ENCODE data around the gene PEX5. TPM values are rescaled to one million over a fixed set of nuclear protein-coding genes. Genes with fewer than 3 reads are reported as not detected.
"Not testable (repeated sequence)": the region's sequence is repeated elsewhere in the genome, so short reads cannot be mapped to it uniquely, and the experiment has no call there.

The PEX5 gene
- total RNA-seq, 4 donors from 2014 or later: 35.9 to 49.3 (median 41.5) TPM

GRCh38 chr12:7229741-7230140 is 40.3 kb downstream of the PEX5 start:
- H3K4me3 ChIP-seq: no peak overlapping the region
- 70% methylated on average over 2 of the region's 2 CpGs for WGBS
- TF ChIP-seq POLR2AphosphoS5 (IDR thresholded peaks at IDR 0.05): no peak
- no peak for TF ChIP-seq CTCF (IDR thresholded peaks at IDR 0.05)
- no peak for TF ChIP-seq POLR2A (IDR thresholded peaks at IDR 0.05)
- TF ChIP-seq EP300 (IDR thresholded peaks at IDR 0.05): no peak
- no peak overlapping the region for H3K27ac ChIP-seq
- no peaks in the 10 kb centered on the region for H3K36me3 ChIP-seq
- H3K4me1 ChIP-seq: no peaks in the 10 kb centered on the region
- no peak for DNase-seq (ENCODE audit: low spot score in 2 of 2)
- H3K27me3 ChIP-seq: no peaks in the 10 kb centered on the region
- H3K9me3 ChIP-seq: no peaks in the 10 kb centered on the region

- 82% methylated on average over 3 of the region's 3 CpGs for WGBS
- Histone ChIP-seq H3K36me3 (no peaks in the 10 kb centered on the region), H3K4me3 (no peak overlapping the region), H3K27ac (no peak overlapping the region), H3K4me1 (no peaks in the 10 kb centered on the region), H3K27me3 (no peaks in the 10 kb centered on the region), H3K9me3 (peaks cover 6% of the 10 kb centered on the region)
- TF ChIP-seq EP300 (IDR thresholded peaks at IDR 0.05) (no peak), POLR2AphosphoS5 (IDR thresholded peaks at IDR 0.05) (no peak), CTCF (IDR thresholded peaks at IDR 0.05) (no peak), POLR2A (IDR thresholded peaks at IDR 0.05) (no peak)
- DNase-seq (ENCODE audit: low spot score in 2 of 2): no peak
These were observed 52.0 kb downstream of the PEX5 start for GRCh38 chr12:7241404-7242005.

GRCh38 chr12:7242176-7243101 is 53.0 kb downstream of the PEX5 start:
- Histone ChIP-seq H3K27me3 (no peaks in the 10 kb centered on the region), H3K4me1 (no peaks in the 10 kb centered on the region), H3K4me3 (no peak overlapping the region), H3K27ac (no peak overlapping the region), H3K36me3 (no peaks in the 10 kb centered on the region), H3K9me3 (peaks cover 9% of the 10 kb centered on the region)
- no peak for DNase-seq (ENCODE audit: low spot score in 2 of 2)
- 76% methylated on average over 7 of the region's 7 CpGs for WGBS
- no peak for TF ChIP-seq CTCF (IDR thresholded peaks at IDR 0.05)
- no peak for TF ChIP-seq POLR2A (IDR thresholded peaks at IDR 0.05)
- no peak for TF ChIP-seq POLR2AphosphoS5 (IDR thresholded peaks at IDR 0.05)
- no peak for TF ChIP-seq EP300 (IDR thresholded peaks at IDR 0.05)

GRCh38 chr12:7251328-7251996 is 62.0 kb downstream of the PEX5 start:
- H3K9me3 ChIP-seq; DNase-seq (ENCODE audit: low spot score in 2 of 2); H3K36me3 ChIP-seq; H3K4me3 ChIP-seq; H3K27ac ChIP-seq; H3K4me1 ChIP-seq; H3K27me3 ChIP-seq: not testable (repeated sequence)
- WGBS: 83% methylated on average over 7 of the region's 22 CpGs

- TF ChIP-seq CTCF (IDR thresholded peaks at IDR 0.05) (no peak), POLR2AphosphoS5 (IDR thresholded peaks at IDR 0.05) (no peak), EP300 (IDR thresholded peaks at IDR 0.05) (no peak), POLR2A (IDR thresholded peaks at IDR 0.05) (no peak)
- no peak for DNase-seq (ENCODE audit: low spot score in 2 of 2)
- WGBS: 78% methylated on average over 1 of the region's 1 CpG
- Histone ChIP-seq H3K9me3 (no peaks in the 10 kb centered on the region), H3K4me1 (no peaks in the 10 kb centered on the region), H3K27me3 (no peaks in the 10 kb centered on the region), H3K27ac (no peak overlapping the region), H3K4me3 (no peak overlapping the region), H3K36me3 (no peaks in the 10 kb centered on the region)
These were observed 69.6 kb downstream of the PEX5 start for GRCh38 chr12:7259060-7259459.

Other genes with a start within 250 kb of the PEX5 start
- gene RNU7-1, start 245.9 kb upstream of the PEX5 start, total RNA-seq: not detected
- 100 to 1,000 TPM; 251 to 495 (median 436) TPM for gene C12orf57, start 245.7 kb upstream of the PEX5 start, total RNA-seq
- 10 to 100 TPM; 18.5 to 59.1 (median 39.4) TPM for gene PTPN6, start 238.3 kb upstream of the PEX5 start, total RNA-seq
- 100 to 1,000 TPM; 161 to 232 (median 207) TPM for gene PHB2, start 219.0 kb upstream of the PEX5 start, total RNA-seq
- 10 to 100 TPM; 12.3 to 27.0 (median 22.1) TPM for gene EMG1, start 218.8 kb upstream of the PEX5 start, total RNA-seq
- gene LPCAT3, start 171.2 kb upstream of the PEX5 start, total RNA-seq: 10 to 100 TPM; 51.3 to 79.3 (median 56.8) TPM
- 10 to 100 TPM; 62.6 to 99.6 (median 65.6) TPM for gene C1S, start 129.0 kb upstream of the PEX5 start, total RNA-seq
- 100 to 1,000 TPM in 2 of 4 donors, 10 to 100 TPM in 2; 70.2 to 166 (median 95.4) TPM for gene C1R, start 97.2 kb upstream of the PEX5 start, total RNA-seq
- gene C1RL, start 80.5 kb upstream of the PEX5 start, total RNA-seq: 10 to 100 TPM; 28.5 to 50.8 (median 34.7) TPM
- 1 to 10 TPM in 1 of 4 donors, under 1 TPM in 1, not detected in 2; 0.98 to 2.1 TPM for gene RBP5, start 60.8 kb upstream of the PEX5 start, total RNA-seq
- gene CLSTN3, start 59.3 kb upstream of the PEX5 start, total RNA-seq: 10 to 100 TPM; 29.9 to 69.8 (median 39.1) TPM
- not detected for gene ACSM4, start 114.4 kb downstream of the PEX5 start, total RNA-seq